Parathyroid adenoma (tissue), 2 donors: ENCODE results near the gene LIMK2.

Experiments
- H2AFZ ChIP-seq: fragments of 300-600 bp; sonication (generic); one replicate; pipeline ENCODE4 v1.7.0; 2017; ENCODE audit warnings: antibody characterized with exemption, mild to moderate bottlenecking
- H3K27ac ChIP-seq: fragments of 300-600 bp; sonication (generic); one replicate; pipeline ENCODE4 v1.7.0; 2017
- H3K27me3 ChIP-seq: fragments of 300-600 bp; sonication (generic); one replicate; pipeline ENCODE4 v1.7.0; 2017; ENCODE audit warnings: low read length; ENCODE audit not compliant: control insufficient read depth, insufficient read depth
- H3K36me3 ChIP-seq: fragments of 300-600 bp; sonication (generic); one replicate; pipeline ENCODE4 v1.7.0; 2017; ENCODE audit warnings: low read length; ENCODE audit not compliant: control insufficient read depth, insufficient read depth
- H3K4me1 ChIP-seq: fragments of 300-600 bp; sonication (generic); one replicate; pipeline ENCODE4 v1.7.0; 2017; ENCODE audit warnings: control low read depth
- H3K4me2 ChIP-seq: fragments of 300-600 bp; sonication (generic); one replicate; pipeline ENCODE4 v1.7.0; 2017; ENCODE audit warnings: low read length
- H3K4me3 ChIP-seq: fragments of 300-600 bp; sonication (generic); one replicate; pipeline ENCODE4 v1.7.0; 2017; ENCODE audit warnings: low read depth, low read length
- H3K79me2 ChIP-seq: fragments of 300-600 bp; sonication (generic); one replicate; pipeline ENCODE4 v1.7.0; 2017; ENCODE audit warnings: control low read depth
- H3K9ac ChIP-seq: fragments of 300-600 bp; sonication (generic); one replicate; pipeline ENCODE4 v1.7.0; 2017; ENCODE audit warnings: mild to moderate bottlenecking
- H3K9me3 ChIP-seq: fragments of 300-600 bp; sonication (generic); one replicate; pipeline ENCODE4 v1.7.0; 2017; ENCODE audit warnings: low read length; ENCODE audit not compliant: control insufficient read depth
- TF ChIP-seq, protein P1 (sequence below): fragments of 300-600 bp; sonication (generic); IDR thresholded peaks from one replicate; pipeline ENCODE4 v1.7.0; 2017; ENCODE audit warnings: antibody characterized with exemption, mild to moderate bottlenecking
- donor health status: primary hyperparathyroidism.

Gene LIMK2

DNA sequence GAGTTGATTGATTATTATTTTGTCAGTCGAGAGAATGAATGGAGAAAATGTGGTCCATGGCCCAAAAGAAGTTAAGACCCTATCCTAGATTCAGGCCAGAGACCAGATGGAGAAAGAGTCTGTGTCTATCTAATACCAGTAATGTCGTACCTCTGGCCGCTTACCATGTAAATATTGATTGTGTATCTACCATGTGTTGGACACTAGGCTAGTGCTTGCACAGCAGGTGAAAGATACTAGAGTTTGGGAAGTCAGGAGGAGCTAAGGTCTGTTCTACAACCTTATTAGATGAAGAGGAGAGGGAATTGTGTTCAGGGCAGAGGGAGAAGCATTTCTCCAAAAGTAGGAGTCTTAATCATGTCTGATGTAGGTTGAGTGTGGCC is 48.4 kb downstream of the LIMK2 start:
- TF ChIP-seq, protein P1, sequence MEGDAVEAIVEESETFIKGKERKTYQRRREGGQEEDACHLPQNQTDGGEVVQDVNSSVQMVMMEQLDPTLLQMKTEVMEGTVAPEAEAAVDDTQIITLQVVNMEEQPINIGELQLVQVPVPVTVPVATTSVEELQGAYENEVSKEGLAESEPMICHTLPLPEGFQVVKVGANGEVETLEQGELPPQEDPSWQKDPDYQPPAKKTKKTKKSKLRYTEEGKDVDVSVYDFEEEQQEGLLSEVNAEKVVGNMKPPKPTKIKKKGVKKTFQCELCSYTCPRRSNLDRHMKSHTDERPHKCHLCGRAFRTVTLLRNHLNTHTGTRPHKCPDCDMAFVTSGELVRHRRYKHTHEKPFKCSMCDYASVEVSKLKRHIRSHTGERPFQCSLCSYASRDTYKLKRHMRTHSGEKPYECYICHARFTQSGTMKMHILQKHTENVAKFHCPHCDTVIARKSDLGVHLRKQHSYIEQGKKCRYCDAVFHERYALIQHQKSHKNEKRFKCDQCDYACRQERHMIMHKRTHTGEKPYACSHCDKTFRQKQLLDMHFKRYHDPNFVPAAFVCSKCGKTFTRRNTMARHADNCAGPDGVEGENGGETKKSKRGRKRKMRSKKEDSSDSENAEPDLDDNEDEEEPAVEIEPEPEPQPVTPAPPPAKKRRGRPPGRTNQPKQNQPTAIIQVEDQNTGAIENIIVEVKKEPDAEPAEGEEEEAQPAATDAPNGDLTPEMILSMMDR: no peak
- no peak overlapping the region for H3K4me2 ChIP-seq
- no peak overlapping the region for H3K9ac ChIP-seq
- H3K36me3 ChIP-seq: no peaks in the 10 kb centered on the region
- H3K79me2 ChIP-seq: peaks cover 5% of the 10 kb centered on the region
- H3K4me1 ChIP-seq: peaks cover under 1% of the 10 kb centered on the region
- no peaks in the 10 kb centered on the region for H3K27me3 ChIP-seq
- H3K9me3 ChIP-seq: no peaks in the 10 kb centered on the region
- H3K27ac ChIP-seq: no peak overlapping the region
- H2AFZ ChIP-seq: no peak overlapping the region
- no peak overlapping the region for H3K4me3 ChIP-seq

DNA sequence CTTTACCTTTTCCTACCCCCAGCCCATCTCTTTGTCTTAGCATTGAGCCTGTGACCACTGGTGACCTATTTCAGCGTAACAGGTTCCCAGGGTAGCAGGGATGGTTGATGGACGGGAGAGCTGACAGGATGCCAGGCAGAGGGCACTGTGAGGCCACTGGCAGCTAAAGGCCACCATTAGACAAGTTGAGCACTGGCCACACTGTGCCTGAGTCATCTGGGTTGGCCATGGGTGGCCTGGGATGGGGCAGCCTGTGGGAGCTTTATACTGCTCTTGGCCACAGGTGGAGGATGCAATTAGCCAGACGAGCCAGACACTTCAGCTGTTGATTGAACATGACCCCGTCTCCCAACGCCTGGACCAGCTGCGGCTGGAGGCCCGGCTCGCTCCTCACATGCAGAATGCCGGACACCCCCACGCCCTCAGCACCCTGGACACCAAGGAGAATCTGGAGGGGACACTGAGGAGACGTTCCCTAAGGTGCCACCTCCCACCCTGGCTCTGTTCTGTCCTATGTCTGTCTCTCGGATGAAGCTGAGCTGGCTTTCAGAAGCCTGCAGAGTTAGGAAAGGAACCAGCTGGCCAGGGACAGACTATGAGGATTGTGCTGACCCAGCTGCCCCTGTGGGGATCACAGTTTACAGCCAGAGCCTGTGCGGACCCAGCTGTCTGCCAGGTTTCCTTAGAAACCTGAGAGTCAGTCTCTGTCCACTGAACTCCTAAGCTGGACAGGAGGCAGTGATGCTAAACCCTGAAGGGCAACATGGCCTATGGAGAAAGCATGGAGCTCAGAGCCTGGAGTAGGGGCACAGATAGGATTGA is 50.4 kb downstream of the LIMK2 start:
- no peak overlapping the region for H2AFZ ChIP-seq
- H3K4me2 ChIP-seq: peak overlapping the region; percentile 33
- no peaks in the 10 kb centered on the region for H3K9me3 ChIP-seq
- no peaks in the 10 kb centered on the region for H3K36me3 ChIP-seq
- H3K79me2 ChIP-seq: peaks cover 3% of the 10 kb centered on the region
- H3K9ac ChIP-seq: no peak overlapping the region
- H3K4me3 ChIP-seq: no peak overlapping the region
- TF ChIP-seq, protein P1: no peak
- H3K4me1 ChIP-seq: no peaks in the 10 kb centered on the region
- H3K27ac ChIP-seq: no peak overlapping the region
- H3K27me3 ChIP-seq: no peaks in the 10 kb centered on the region

DNA sequence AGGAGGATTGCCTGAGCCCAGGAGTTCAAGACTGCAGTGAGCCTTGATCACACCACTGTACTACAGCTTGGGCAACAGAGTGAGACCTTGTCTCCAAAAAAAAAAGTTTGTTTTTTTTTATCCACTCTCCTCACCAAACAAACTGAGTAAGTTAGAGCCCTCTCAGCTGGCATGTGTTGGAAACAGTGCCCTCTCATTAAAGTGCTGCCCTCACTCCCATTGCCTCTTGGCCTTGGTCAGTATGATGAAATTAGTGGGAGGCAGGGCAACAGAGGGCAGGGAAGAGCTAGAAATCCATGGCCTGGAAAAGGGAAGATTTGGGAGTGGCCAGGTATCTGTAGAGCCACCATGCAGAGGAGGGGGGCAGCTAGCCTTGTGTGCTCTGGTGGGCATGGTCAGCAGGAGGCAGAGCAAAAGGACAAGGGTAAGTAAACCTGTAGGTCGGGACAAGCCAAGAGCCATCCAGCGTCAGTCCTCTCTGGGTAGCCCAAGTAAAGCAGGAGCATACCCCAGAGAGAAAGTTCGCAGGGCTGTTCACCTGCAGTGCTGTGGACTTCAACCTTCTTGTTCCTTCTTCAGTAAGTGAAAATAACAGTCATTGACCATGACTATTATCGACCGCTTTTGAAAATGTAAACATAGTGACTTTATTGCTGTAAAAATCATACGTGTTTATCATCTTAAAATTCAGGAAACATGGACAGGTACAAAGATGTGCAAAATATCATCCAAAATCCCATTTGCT is 52.0 kb downstream of the LIMK2 start:
- H3K27me3 ChIP-seq: no peaks in the 10 kb centered on the region
- no peaks in the 10 kb centered on the region for H3K36me3 ChIP-seq
- H3K4me3 ChIP-seq: no peak overlapping the region
- no peak overlapping the region for H3K27ac ChIP-seq
- no peak overlapping the region for H3K9ac ChIP-seq
- no peak overlapping the region for H2AFZ ChIP-seq
- H3K9me3 ChIP-seq: no peaks in the 10 kb centered on the region
- H3K4me1 ChIP-seq: no peaks in the 10 kb centered on the region
- TF ChIP-seq, protein P1: no peak
- H3K4me2 ChIP-seq: no peak overlapping the region
- peaks cover under 1% of the 10 kb centered on the region for H3K79me2 ChIP-seq

DNA sequence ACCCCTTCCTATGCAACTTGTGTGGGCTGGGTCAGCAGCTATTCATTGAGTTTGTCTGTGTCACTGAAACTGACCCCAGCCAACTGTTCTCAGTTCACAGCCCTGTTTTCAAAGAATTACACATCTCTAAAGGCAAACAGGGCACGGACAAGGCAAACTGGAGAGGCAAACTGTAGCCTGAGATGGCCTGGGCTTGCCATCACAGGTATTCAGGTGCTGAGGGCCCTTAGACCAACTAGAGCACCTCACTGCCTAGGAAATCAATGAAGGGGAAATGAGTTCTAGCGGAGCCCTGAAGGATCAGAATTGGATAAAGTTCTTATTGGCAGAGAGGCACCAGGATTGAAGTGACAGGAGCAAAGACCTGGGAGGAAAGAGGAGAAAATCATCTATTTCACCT is 56.2 kb downstream of the LIMK2 start:
- H3K36me3 ChIP-seq: no peaks in the 10 kb centered on the region
- H2AFZ ChIP-seq: no peak overlapping the region
- H3K27ac ChIP-seq: no peak overlapping the region
- H3K4me2 ChIP-seq: no peak overlapping the region
- H3K4me3 ChIP-seq: no peak overlapping the region
- no peaks in the 10 kb centered on the region for H3K4me1 ChIP-seq
- H3K9me3 ChIP-seq: no peaks in the 10 kb centered on the region
- TF ChIP-seq, protein P1: no peak
- no peaks in the 10 kb centered on the region for H3K27me3 ChIP-seq
- H3K79me2 ChIP-seq: no peaks in the 10 kb centered on the region
- H3K9ac ChIP-seq: no peak overlapping the region
